NCI-H1436 treated with DMSO at 0.1 percent for 48 hours (cell line): ENCODE results near the gene SLC35B1.

Experiments used
- DNase-seq: peaks from one replicate; lab custom pipeline; 2025; lab: John Stamatoyannopoulos, UW

The SLC35B1 gene

GRCh38 chr17:49670002-49670401 is 37.8 kb downstream of the SLC35B1 start:
- DNase-seq = no peak

GRCh38 chr17:49667854-49668253 is 39.9 kb downstream of the SLC35B1 start:
- no peak for DNase-seq

GRCh38 chr17:49664706-49665211 is 43.0 kb downstream of the SLC35B1 start:
- no peak for DNase-seq

- DNase-seq = no peak
These were observed 47.9 kb downstream of the SLC35B1 start for GRCh38 chr17:49659661-49660382.

GRCh38 chr17:49656247-49656646 is 51.5 kb downstream of the SLC35B1 start:
- no peak for DNase-seq
